NCI-H2107 (cell line): Measurements from ENCODE around the gene MYO18A.

Source experiments
- DNase-seq: peaks from one replicate; lab custom pipeline; 2025; lab: John Stamatoyannopoulos, UW

The MYO18A gene

DNA sequence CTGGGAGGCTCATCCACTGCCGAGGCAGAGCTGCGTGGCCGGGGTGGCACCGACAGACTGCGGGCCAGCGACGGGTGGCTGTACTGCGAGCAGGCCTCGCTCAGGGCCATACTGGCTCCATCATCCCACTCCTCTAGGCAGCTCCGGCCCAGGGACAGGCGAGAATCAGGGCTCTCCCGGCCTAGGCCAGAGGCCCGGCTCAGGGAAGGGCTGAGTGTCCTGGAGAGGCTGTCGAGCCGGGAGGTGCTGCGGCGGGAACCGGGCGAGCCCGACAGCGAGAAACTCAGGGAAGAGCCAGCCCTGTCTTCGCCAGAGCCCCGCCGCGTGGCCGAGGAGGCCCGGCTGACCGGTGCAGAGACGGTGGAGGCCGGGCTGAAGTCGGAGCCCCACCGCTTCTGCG, 99.9 kb downstream of the MYO18A start:
- no peak for DNase-seq

GRCh38 chr17:29079887-29080286, 100.3 kb downstream of the MYO18A start:
- no peak for DNase-seq

DNA sequence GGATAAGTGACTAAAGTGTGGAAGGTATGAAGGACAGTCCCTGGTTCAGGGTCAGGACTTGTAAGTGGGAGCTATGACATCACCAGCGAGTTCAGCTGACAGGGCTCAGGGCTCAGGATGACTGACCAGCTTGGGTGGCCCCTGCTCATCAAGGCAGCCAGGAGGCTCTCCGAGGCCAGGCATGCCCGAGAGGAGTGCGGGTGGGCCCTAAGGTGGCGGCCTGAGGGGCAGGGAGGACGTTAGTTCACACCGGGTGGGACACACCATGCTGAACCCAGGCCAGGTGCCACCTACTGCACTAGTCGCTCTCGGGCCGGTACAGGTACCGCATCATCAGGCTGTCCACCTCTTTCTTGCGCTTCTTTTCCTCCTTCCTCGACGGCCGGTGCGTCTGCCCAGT, 100.8 kb downstream of the MYO18A start:
- no peak for DNase-seq

GRCh38 chr17:29078183-29079045, 101.8 kb downstream of the MYO18A start:
- DNase-seq, result no peak

DNA sequence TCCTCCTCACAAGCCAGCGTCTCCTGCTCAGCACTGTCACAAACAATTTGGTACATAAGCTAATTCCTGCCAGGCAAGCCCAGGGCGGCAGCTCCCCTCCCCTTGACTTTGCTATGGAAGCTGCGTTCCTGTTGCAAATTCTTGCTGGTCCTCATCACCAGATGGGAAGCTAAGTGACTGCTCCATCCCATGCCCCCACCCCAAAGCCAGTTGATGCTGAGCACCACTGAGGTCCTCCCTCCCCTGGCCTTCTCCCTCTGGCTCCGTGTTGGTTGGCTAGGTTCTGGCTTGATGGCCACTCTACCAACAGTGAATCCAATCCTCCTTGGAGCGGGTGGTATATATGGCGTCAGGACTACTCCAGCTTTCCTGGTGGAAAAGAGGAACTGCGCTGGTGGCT, 102.9 kb downstream of the MYO18A start:
- no peak for DNase-seq

DNA sequence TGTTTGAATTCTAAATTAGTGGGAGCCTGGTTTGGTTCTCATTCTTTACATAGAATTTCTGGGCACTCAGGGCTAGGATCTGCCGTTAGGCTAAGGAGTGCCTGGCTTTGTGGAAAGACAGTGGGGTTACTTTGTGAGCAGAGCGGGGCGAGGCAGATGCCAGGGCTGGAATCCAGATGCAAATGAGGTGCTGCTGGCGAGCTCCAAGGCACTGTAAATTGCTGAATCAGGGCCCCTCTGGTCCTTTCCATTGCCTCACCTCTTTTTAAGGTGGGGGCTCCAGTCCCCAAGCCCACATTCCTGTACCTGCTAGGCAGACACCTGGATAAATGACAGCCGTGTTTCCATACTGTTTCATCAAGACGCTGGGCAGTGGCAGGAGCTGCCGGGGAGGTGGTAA, 103.5 kb downstream of the MYO18A start:
- no peak for DNase-seq

GRCh38 chr17:29076087-29076486, 104.1 kb downstream of the MYO18A start:
- DNase-seq, result no peak

GRCh38 chr17:29074488-29074887, 105.7 kb downstream of the MYO18A start:
- no peak for DNase-seq

GRCh38 chr17:29073520-29073919, 106.7 kb downstream of the MYO18A start:
- DNase-seq, result no peak

DNA sequence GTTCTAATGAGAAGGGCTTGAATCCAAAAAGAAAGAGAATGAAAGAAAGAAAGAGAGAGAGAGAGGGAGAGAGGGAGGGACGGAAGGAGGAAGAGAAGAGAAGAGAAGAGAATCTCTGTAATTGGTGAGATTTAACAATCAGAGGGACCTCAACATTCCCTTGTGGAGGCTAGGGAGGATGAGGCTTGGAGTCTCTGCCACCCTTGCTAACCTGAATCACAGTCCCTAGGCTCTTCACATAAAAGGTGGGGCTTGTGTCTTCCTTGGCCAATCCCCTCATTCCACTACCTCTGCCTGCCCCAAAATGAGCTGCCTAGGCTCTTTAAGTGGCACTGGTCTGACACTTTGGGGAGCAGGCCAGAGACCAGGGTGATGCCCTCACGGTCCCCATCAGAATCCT, 107.2 kb downstream of the MYO18A start:
- DNase-seq, result no peak

- DNase-seq, result no peak
These were observed 108.9 kb downstream of the MYO18A start for GRCh38 chr17:29071303-29071702.

GRCh38 chr17:29070781-29071180, 109.4 kb downstream of the MYO18A start:
- no peak for DNase-seq

- DNase-seq, result no peak
These were observed 109.9 kb downstream of the MYO18A start for GRCh38 chr17:29070308-29070707.

- no peak for DNase-seq
These were observed 110.6 kb downstream of the MYO18A start for GRCh38 chr17:29069526-29070041.

GRCh38 chr17:29068818-29069217, 111.4 kb downstream of the MYO18A start:
- no peak for DNase-seq

DNA sequence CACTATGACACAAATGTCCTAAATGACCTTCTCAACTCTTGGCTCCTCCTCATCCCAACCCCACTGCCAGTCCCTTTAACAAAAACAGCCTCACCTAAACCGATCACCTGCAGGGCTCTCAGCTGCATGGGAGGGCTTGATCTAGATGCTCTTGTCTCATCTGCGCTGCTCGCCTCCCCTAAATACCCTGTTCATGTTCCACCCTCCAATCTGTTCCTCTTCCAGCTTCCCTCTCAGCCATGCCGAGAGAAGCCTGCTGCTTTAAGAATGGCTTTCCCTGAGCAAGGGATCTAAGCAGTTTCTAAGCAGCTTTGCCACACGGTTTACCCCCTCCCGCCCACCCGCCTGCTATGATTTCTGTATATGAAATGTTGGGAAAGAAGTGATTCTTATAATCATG, 113.6 kb downstream of the MYO18A start:
- no peak for DNase-seq

DNA sequence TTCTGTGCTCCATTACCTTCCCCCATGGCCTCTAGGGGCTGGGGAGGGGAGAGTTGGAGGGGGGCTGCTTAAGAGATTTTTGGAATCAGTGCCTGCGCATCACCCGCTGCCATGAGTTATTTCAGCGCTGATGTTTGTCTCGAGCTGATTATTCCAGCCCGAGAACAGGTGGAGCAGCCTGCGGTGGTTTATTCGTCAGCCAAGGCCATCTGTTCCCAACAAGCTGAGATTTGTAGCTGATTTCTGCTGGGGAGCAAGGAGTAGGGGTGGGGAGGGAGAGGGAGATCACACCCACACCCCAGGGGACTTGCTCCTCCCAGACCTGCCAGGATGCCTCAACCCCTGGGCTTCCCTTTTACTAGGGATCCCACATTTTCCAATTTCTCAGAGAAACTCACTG, 114.2 kb downstream of the MYO18A start:
- no peak for DNase-seq

- DNase-seq, result no peak
These were observed 116.2 kb downstream of the MYO18A start for GRCh38 chr17:29063992-29064391.

GRCh38 chr17:29062215-29062614, 118.0 kb downstream of the MYO18A start:
- DNase-seq, result no peak

- no peak for DNase-seq
These were observed 119.2 kb downstream of the MYO18A start for GRCh38 chr17:29061036-29061435.

DNA sequence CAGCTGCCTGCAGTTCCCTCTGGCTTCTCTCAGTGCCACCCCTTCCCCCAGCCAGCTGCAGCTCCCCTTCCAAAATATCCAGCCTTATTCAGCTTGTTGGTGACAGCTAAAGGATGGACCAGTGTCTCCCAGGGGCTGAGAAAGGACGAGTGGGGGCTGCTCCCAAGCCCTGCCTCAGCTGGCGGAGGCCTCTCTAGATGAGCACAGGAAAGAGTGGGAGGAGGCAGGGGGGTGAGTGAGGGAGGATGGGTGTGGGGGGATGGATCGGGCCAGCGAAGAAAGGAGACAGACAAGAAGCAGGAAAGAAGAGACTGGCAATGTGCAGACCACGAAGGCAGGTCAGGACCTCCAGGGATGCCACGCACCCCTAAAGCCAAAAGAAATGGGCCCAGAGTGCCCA, 119.7 kb downstream of the MYO18A start:
- no peak for DNase-seq

DNA sequence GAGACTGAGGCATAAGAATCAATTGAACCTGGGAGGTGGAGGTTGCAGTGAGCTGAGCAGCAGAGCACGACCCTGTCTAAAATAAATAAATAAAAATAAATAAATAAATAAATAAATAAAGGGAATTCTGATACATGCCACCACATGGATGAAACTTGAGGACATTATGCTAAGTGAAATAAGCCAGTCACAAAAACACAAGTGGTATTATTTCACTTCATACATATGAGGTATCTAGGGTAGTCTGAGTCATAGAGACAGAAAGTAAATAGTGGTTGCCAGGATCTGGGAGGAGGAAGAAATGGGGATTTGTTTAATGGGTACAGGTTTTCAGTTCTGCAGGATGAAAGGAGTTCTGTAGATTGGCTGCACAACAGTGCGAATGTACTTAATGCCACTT, 120.9 kb downstream of the MYO18A start:
- no peak for DNase-seq

DNA sequence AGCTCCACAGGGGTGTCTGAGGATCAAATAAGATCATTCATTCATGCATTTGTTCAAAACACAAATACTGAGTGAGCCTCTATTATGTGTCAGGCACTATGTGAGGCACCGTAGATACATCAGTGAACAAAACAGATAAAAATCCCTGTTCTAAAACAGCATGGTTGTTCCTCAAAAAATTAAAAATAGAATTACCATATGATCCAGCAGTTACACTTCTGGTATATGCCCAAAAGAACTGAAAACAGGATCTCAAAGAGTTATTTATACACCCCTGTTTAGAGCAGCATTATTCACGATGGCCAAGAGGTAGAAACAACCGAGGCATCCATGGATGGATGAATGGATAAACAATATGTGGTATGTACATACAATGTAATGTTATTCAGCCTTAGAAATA, 121.8 kb downstream of the MYO18A start:
- DNase-seq, result no peak

- DNase-seq, result no peak
These were observed 122.8 kb downstream of the MYO18A start for GRCh38 chr17:29057361-29057760.
